ENCODE results near the gene PTGIS.

The PTGIS gene

GRCh38 chr20:49485563-49485962 is 82.4 kb downstream of the PTGIS start:
- DNase-seq = no peak

DNA sequence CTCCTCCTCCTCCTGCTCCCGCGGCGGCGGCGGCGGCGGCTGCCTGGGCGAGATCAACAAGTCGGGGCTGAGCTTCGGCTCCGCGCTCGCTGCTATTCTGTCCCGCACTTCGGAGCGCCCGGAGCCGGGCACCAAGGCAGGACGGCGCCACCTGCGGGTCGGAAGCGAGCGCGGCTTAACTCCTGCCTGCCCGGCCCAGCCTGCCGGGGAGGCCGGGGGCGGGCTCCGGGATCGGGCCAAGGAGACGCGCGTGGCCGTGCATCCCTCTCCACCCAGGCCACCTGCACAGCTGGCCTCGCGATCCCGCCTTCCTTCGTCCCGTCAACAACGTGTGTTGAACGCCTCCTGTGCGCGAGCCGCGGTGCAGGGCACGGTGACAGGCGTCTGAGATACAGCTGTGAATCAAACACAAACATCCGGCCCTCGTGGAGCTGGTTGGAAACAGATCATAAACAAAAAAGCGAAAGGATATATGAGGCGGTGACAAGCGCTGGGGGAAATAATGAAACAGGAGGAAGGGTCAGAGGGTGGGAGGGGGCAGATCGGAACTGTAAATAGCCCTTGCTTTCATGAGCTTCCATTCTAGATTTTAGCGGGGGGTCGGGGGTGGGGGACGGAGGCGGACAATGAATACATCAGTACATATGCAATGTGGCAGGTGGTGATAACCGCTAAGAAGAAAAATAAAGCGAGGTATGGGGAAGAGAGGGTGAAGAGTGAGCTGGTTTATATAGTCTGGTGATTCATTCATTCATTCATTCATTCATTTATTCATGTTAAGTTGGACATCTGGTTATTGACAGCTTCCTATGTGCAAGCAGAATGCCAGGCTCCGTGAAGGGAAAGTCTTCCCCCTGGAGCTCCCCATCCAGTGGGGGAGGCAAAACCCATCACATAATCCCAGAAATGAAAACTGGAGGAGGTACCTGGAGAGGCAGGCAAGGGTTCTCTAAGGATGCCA is 83.5 kb downstream of the PTGIS start:
- DNase-seq = peak; percentile 97

DNA sequence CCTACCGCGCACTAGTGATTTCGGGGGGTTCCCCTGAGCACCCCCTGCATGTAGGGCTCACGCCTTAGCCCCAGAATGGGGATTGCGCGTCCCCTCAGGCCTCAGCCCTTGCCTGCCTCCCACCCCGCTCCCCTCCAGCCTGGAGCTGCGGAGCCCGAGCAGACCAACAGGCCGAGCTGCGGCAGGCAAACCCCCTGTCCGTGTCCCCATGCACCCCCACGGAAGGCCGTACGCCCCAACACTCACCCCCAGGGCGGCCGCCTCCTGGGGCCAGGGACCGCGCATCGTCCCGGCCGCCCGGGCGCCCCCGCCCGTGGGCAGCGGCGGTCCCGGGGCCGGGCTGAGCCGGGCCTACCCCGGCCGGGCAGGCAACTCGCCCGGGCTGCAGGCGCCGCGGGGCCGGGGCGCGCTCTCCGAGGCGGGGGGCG is 84.2 kb downstream of the PTGIS start:
- peak; percentile 66 for DNase-seq

- no peak for DNase-seq
Observed at GRCh38 chr20:49483018-49483695, 84.8 kb downstream of the PTGIS start.

GRCh38 chr20:49482621-49483017 is 85.3 kb downstream of the PTGIS start, which contains the start of gene KCNB1:
KCNB1 (minus strand) TSS chr20:49482668; CDS start chr20:49482480, 188 bp downstream.
- DNase-seq = peak; percentile 50

- DNase-seq = no peak
Observed at GRCh38 chr20:49482173-49482572, 85.8 kb downstream of the PTGIS start.

- DNase-seq = no peak
Observed at GRCh38 chr20:49481116-49481515, 86.8 kb downstream of the PTGIS start.

GRCh38 chr20:49480236-49480635 is 87.7 kb downstream of the PTGIS start:
- DNase-seq = no peak

GRCh38 chr20:49479785-49480184 is 88.2 kb downstream of the PTGIS start:
- DNase-seq = no peak

GRCh38 chr20:49478754-49479689 is 88.9 kb downstream of the PTGIS start:
- no peak for DNase-seq

- DNase-seq = no peak
Observed at GRCh38 chr20:49478266-49478665, 89.7 kb downstream of the PTGIS start.

DNA sequence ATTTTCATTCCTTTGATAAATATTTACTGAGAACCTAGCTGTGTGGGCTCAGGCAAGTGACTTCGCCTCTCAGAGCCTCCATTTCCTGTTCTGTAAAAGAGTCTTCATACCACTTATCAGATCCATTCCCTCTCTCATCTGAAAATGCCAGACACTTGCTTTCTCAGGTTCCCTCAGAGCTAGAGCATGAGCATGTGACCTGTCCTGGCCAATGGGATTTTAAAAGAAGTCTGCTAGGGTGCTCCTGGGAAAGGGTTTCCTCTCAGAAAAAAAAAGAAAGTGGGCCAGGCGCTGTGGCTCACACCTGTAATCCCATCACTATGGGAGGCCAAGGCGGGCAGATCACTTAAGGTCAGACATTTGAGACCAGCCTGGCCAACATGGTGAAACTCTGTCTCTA is 90.7 kb downstream of the PTGIS start:
- no peak for DNase-seq

DNA sequence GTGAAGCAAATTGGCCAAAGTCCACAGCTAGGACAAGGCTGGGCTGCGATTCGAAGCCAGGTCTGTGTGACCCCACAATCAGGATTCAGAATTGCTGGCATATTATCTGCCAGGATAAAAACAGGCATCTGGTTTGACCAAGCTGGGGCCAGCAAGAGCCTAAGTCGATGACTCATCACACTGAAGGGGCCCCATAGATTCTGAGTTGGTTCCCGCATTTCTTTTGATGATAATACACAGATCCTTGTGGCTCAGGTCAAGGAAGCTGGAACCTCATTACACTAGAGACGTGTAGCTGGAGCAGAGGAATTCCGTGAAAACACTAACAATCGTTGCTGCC is 92.0 kb downstream of the PTGIS start:
- no peak for DNase-seq

GRCh38 chr20:49475292-49476015 is 92.5 kb downstream of the PTGIS start:
- DNase-seq = no peak

DNA sequence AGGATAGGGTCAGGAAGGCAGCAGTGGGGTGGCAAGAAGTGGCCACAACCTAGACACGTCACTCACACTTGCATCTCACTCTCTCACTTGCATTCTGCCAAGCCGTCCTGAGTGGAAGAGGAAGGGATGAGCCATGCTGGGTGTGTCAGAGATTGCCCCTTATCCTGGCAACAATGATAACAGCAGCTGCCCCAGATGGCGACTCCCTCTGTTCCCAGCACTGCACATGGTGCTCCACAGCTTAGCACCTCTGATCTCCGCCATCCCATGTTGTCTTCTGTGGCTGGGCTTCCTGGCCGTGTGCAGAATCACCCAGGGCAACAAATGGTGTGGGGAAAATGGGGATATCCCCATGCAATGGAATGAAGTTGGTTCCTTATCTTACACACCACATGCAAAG is 96.5 kb downstream of the PTGIS start:
- no peak for DNase-seq

DNA sequence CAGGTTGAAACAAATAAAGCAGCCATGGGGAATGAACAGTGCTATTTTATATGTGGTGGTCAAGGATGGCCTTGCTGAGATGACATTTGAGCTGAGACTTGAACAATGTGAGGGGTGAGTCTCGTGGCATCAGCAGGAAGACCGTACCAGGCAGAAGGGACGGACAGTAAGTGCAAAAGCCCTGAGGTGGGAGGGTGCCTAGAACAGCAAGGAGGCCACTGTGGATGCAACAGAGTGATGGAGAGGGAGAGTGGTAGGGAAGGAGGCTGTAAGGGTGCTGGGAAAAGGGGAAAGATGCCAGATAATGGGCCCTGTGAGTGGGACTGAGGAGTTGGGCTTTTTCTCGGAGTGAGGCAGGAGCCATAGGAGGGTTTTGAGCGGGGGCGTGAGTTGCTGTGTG is 97.0 kb downstream of the PTGIS start:
- no peak for DNase-seq

GRCh38 chr20:49469060-49469459 is 98.9 kb downstream of the PTGIS start:
- no peak for DNase-seq

- no peak for DNase-seq
Observed at GRCh38 chr20:49468412-49468811, 99.5 kb downstream of the PTGIS start.

- no peak for DNase-seq
Observed at GRCh38 chr20:49466114-49466912, 101.6 kb downstream of the PTGIS start.

DNA sequence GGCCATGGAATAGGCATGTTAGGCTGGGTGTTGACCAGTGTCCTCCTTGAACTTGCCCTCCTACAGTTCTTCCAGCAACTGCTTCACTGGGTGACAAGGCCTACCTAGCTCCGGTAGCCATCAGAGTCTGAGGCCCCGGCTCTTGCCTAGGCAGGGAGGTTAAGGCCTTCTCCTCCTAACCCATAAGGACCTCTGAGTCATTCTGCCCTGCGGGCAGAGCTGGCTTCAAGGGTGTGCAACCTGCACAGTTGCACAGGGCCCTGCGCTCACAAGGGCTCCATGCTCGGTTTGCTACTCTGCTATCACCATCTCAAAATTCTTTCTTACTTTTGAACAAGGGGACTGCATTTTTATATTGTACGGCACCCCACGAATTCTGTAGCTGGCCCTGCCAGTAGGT is 103.4 kb downstream of the PTGIS start:
- no peak for DNase-seq

DNA sequence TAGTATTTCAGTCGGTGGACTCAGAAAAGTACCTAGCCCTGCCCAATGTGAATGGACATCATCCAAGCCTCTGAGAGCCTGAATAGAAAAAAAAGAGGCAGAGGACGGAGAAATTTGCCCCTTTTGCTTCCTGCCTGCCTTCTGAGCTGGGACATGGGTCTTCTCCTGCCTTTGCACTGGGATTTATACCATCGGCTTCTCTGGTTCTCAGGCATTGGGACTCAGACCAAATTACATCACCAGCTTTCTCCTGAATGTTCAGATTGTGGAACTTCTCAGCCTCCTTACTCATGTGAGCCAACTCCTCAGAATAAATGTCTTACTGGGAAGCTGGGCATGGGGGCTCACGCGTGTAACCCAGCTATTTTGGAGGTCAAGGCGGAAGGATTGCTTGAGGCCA is 105.3 kb downstream of the PTGIS start:
- DNase-seq = no peak
